HepG2 (cell line): Measurements from ENCODE around the gene ACER2. TPM values are rescaled to one million over a fixed set of nuclear protein-coding genes. Genes with fewer than 3 reads are reported as not detected.

Experiments used
- ATAC-seq: fragments of 200-7000 bp; cut with Tn5 transposase; 3 replicates; pipeline ENCODE4 v1.9.1; 2020; ENCODE audit warnings: mild to moderate bottlenecking, moderate library complexity
- BruUV-seq: library from RNA; stranded (reverse); fragments of 400-500 nt; replicated peaks from 2 replicates; lab custom pipeline; 2021; lab: Mats Ljungman, UMichigan
- CTCF ChIA-PET: fragments of 300-600 bp; formaldehyde crosslinking; extraction: SDS; loops from one replicate; lab custom pipeline; 2021; ENCODE audit warnings: low total read pairs, inconsistent platforms, low intra/inter-chr PET ratio; lab: Yijun Ruan, JAX
- POLR2A ChIA-PET: fragments of 350-600 bp; sonication (Branson Sonifier 250); formaldehyde crosslinking; loops from one replicate; lab custom pipeline; 2020; ENCODE audit warnings: antibody characterized with exemption, inconsistent platforms; lab: Yijun Ruan, JAX
- DNase-seq: peaks from one replicate; pipeline ENCODE4 v3.0.0-alpha.2; 2015; ENCODE audit warnings: low spot score
- FAIRE-seq: peaks from 3 replicates; lab custom pipeline; 2011; peaks lifted over from hg19 to GRCh38; lab: Jason Lieb, UNC
- H2AFZ ChIP-seq: one replicate; pipeline ENCODE4 v1.6.1; 2011; ENCODE audit warnings: low read length, inconsistent platforms
- H3K27ac ChIP-seq: fragments of 300-600 bp; 3 replicates; pipeline ENCODE4 v1.8.0; 2011; ENCODE audit warnings: mixed run types, mild to moderate bottlenecking, mixed read lengths, low read length, inconsistent platforms; ENCODE audit not compliant: insufficient read depth; ENCODE audit errors: extremely low read length
- H3K27me3 ChIP-seq, 2 experiments: fragments of 200-600 bp in 1 of 2; 2 replicates in 1 of 2; 3 replicates in 1 of 2; pipeline versions ENCODE4 v1.6.0 to v1.8.0; 2011; ENCODE audit warnings: low read length in 2 of 2, mild to moderate bottlenecking in 2 of 2, moderate library complexity in 2 of 2, inconsistent platforms in 1 of 2; ENCODE audit not compliant: insufficient read depth in 2 of 2, control insufficient read depth in 1 of 2
- H3K36me3 ChIP-seq, 2 experiments: fragments of 200-600 bp in 1 of 2; replicated peaks in 1 of 2; 2 replicates in 1 of 2; 3 replicates in 1 of 2; pipeline versions ENCODE4 v1.5.1 to v1.8.0; 2011; ENCODE audit warnings: low read length in 2 of 2, inconsistent platforms in 1 of 2; ENCODE audit not compliant: insufficient read depth in 2 of 2, control insufficient read depth in 1 of 2
- H3K4me1 ChIP-seq: 2 replicates; pipeline ENCODE4 v1.5.1; 2012; ENCODE audit warnings: low read length, inconsistent platforms; ENCODE audit not compliant: insufficient read depth
- H3K4me2 ChIP-seq: 2 replicates; pipeline ENCODE4 v1.6.0; 2011; ENCODE audit warnings: low read depth, low read length, inconsistent platforms
- H3K4me3 ChIP-seq, 3 experiments: fragments of 200-600 bp in 1 of 3; sonication (generic), shearing (Covaris generic) in 1 of 3; replicated peaks in 1 of 3; 2 replicates each; pipeline ENCODE4 v1.5.1; 2011 to 2016; ENCODE audit warnings: low read length in 3 of 3, inconsistent platforms in 2 of 3, low read depth in 2 of 3, mild to moderate bottlenecking in 2 of 3, control low read depth in 1 of 3, mixed read lengths in 1 of 3; ENCODE audit not compliant: insufficient read depth in 1 of 3
- H3K79me2 ChIP-seq: one replicate; pipeline ENCODE4 v1.6.1; 2011; ENCODE audit warnings: low read length, inconsistent platforms; ENCODE audit not compliant: insufficient read depth
- H3K9ac ChIP-seq: 2 replicates; pipeline ENCODE4 v1.6.0; 2011; ENCODE audit warnings: mild to moderate bottlenecking, low read depth, low read length, inconsistent platforms; ENCODE audit not compliant: insufficient read depth
- H3K9me3 ChIP-seq: 2 replicates; pipeline ENCODE4 v1.5.1; 2012; ENCODE audit warnings: mild to moderate bottlenecking, low read length
- H4K20me1 ChIP-seq: 2 replicates; pipeline ENCODE4 v1.6.0; 2011; ENCODE audit warnings: inconsistent platforms, mild to moderate bottlenecking, low read length, moderate library complexity; ENCODE audit not compliant: insufficient read depth
- LCORL ChIP-seq, 2 experiments: fragments of 450-650 bp in 1 of 2; sonication (generic) in 1 of 2; formaldehyde crosslinking in 1 of 2; IDR thresholded peaks; 2 replicates each; pipeline versions ENCODE4 v1.5.0 to v1.6.1; 2017 to 2020; ENCODE audit warnings: antibody characterized with exemption in 1 of 2, missing genetic modification reagents in 1 of 2
- NFKB2 ChIP-seq: sonication (generic); formaldehyde crosslinking; IDR thresholded peaks from 2 replicates; pipeline ENCODE4 v1.4.0; 2020; ENCODE audit warnings: missing genetic modification reagents, borderline replicate concordance
- PLRG1 ChIP-seq: fragments of 450-650 bp; conservative IDR thresholded peaks from 2 replicates; pipeline ENCODE4 v1.6.1; 2016
- POGZ ChIP-seq: sonication (generic); formaldehyde crosslinking; IDR thresholded peaks from 2 replicates; pipeline ENCODE4 v1.4.0; 2020; ENCODE audit warnings: mild to moderate bottlenecking, missing genetic modification reagents
- REL ChIP-seq: sonication (generic); formaldehyde crosslinking; conservative IDR thresholded peaks from 2 replicates; pipeline ENCODE4 v1.8.0; 2022; ENCODE audit warnings: mild to moderate bottlenecking, missing genetic modification reagents, moderate library complexity
- SUZ12 ChIP-seq: fragments of 150-350 bp; IDR thresholded peaks from 2 replicates; pipeline ENCODE4 v1.6.1; 2014; ENCODE audit warnings: low read depth, low read length
- TP53 ChIP-seq: sonication (generic); formaldehyde crosslinking; conservative IDR thresholded peaks from 2 replicates; pipeline ENCODE4 v1.4.0; 2020; ENCODE audit warnings: missing genetic modification reagents
- ZFP1 ChIP-seq: IDR thresholded peaks from 2 replicates; pipeline ENCODE4 v1.6.1; 2016
- ZNF234 ChIP-seq: sonication (generic); formaldehyde crosslinking; conservative IDR thresholded peaks from 2 replicates; pipeline ENCODE4 v1.5.1; 2020; ENCODE audit warnings: mild to moderate bottlenecking, missing genetic modification reagents
- in situ Hi-C: cut with HindIII; loops from 2 replicates; pipeline ENCODE4 v1.10.0; 2017; ENCODE audit warnings: low pct_unique_long_range_greater_than_20kb; ENCODE audit not compliant: extremely low pct_ligation_motif_present
- intact Hi-C: fragments of 100-400 bp; cut with micrococcal nuclease; formaldehyde crosslinking; loops from one replicate; pipeline ENCODE4 v1.10.0; 2022; ENCODE audit not compliant: unreplicated experiment
- polyA plus RNA-seq, 8 experiments: library from polyadenylated mRNA; depleted of rRNA in 3 of 8; stranded (reverse) in 7 of 8; unstranded in 1 of 8; fragments of >200 nt; fragmentation: Illumina TruSeq in 4 of 8; extraction: Trizol in 4 of 8; gene quantifications; 2 replicates each; pipeline versions ENCODE4 v1.2.1 to v1.2.3, GENCODE V29; 2011 to 2016; ENCODE audit warnings: low read depth in 4 of 8, missing spikeins in 1 of 8, mixed read lengths in 1 of 8; ENCODE audit not compliant: insufficient read depth in 1 of 8
- total RNA-seq, 5 experiments: library from RNA; depleted of rRNA; stranded (reverse); fragments of >200 nt; fragmentation: Illumina TruSeq; extraction: Trizol; gene quantifications; 2 replicates each; pipeline ENCODE4 v1.2.3, GENCODE V29; 2016; ENCODE audit warnings: low read depth in 1 of 5
- TF ChIP-seq, protein P1 (sequence below): sonication (generic); formaldehyde crosslinking; IDR thresholded peaks from 2 replicates; pipeline ENCODE4 v1.5.0; 2020; ENCODE audit warnings: missing genetic modification reagents
- TF ChIP-seq, protein P2 (sequence below): sonication (generic); formaldehyde crosslinking; IDR thresholded peaks from 2 replicates; pipeline ENCODE4 v1.4.0; 2020; ENCODE audit warnings: missing genetic modification reagents, mild to moderate bottlenecking, borderline replicate concordance
- TF ChIP-seq, protein P3 (sequence below): sonication (generic); formaldehyde crosslinking; IDR thresholded peaks from 2 replicates; pipeline ENCODE4 v1.4.0; 2020; ENCODE audit warnings: missing genetic modification reagents
- TF ChIP-seq, protein P4 (sequence below): sonication (generic); formaldehyde crosslinking; IDR thresholded peaks from 2 replicates; pipeline ENCODE4 v1.8.0; 2022; ENCODE audit warnings: missing genetic modification reagents, mild to moderate bottlenecking, moderate library complexity, borderline replicate concordance

ACER2 gene
- total and polyA plus RNA-seq, 2 of the 13 experiments (the other 11 are each of a cell fraction or from before 2014, with no cell fraction given): 1.9 to 3.4 TPM

DNA sequence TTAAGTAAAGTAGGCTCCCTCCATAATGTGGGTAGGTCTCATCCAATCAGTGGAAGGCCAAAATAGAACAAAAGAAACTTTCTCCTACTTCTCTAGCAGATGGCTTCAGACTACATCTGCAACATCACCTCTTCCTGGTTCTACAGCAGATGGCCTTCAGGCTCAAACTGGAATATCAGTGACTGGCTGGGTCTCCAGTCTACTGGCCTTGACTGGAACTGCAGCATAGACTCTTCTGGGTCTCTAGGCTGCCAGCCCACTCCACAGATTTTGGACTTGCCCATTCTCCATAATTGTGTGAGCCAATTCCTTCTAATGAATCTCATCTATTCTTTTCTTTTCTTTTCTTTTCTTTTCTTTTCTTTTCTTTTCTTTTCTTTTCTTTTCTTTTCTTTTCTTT lies 64.8 kb downstream of the ACER2 start:
- BruUV-seq: no TSS peak

DNA sequence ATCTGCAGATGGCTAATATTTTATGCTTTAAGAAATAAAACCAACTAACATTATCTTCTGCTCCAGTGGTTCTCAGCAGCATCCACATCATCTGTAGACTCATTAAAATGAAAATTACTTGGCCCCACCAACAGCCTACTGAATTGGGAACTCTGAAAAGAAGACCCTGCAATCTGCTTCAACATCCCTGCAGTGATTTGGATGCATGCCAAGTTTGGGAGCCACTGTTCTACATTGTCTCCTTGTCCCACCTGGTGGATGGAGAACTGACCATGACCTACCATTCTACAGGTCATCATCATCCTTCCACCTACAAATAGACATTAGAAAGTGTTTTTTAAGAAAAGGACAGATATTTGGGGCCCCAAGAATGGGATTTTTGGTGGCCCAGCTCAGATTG lies 71.1 kb downstream of the ACER2 start:
- intact Hi-C loops (no loop called here), in situ Hi-C loops (loop anchor here (10.0 to 25.0 kb wide), 2 partner anchors 445 to 1632 kb away; no protein-coding TSS in a partner anchor)
- no peaks in the 10 kb centered on the region for H4K20me1 ChIP-seq
- no peak overlapping the region for H3K4me2 ChIP-seq
- DNase-seq (no peak), ATAC-seq (no peak), FAIRE-seq (no peak)
- no peaks in the 10 kb centered on the region for H3K79me2 ChIP-seq
- H3K4me1 ChIP-seq: no peaks in the 10 kb centered on the region
- H3K9ac ChIP-seq: no peak overlapping the region
- H3K9me3 ChIP-seq: no peaks in the 10 kb centered on the region
- no peaks in the 10 kb centered on the region for H3K36me3 ChIP-seq
- H3K27me3 ChIP-seq: peaks cover 0 to 4% of the 10 kb centered on the region in 2 experiments; a peak in 1 of 5 replicates
- H3K27ac ChIP-seq: no peak overlapping the region
- ChIA-PET POLR2A (no interaction called here), CTCF (no interaction called here)
- H2AFZ ChIP-seq: no peak overlapping the region
- no TSS peak for BruUV-seq
- no peak overlapping the region for H3K4me3 ChIP-seq
- TF ChIP-seq LCORL (IDR thresholded peaks at IDR 0.05) (no peak), LCORL (CRISPR knock-in tag; IDR thresholded peaks at IDR 0.05) (no peak), SUZ12 (no peak), NFKB2 (CRISPR knock-in tag) (no peak)
- TF ChIP-seq, protein P1, sequence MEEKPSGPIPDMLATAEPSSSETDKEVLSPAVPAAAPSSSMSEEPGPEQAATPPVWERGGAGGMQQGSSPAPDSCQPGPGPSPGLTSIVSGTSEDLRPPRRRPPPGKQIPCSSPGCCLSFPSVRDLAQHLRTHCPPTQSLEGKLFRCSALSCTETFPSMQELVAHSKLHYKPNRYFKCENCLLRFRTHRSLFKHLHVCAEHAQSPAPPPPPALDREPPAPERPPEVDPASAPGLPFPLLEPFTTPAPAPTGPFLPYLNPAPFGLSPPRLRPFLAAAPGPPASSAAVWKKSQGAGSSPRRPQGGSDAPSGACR: no peak
- TF ChIP-seq, protein P2, sequence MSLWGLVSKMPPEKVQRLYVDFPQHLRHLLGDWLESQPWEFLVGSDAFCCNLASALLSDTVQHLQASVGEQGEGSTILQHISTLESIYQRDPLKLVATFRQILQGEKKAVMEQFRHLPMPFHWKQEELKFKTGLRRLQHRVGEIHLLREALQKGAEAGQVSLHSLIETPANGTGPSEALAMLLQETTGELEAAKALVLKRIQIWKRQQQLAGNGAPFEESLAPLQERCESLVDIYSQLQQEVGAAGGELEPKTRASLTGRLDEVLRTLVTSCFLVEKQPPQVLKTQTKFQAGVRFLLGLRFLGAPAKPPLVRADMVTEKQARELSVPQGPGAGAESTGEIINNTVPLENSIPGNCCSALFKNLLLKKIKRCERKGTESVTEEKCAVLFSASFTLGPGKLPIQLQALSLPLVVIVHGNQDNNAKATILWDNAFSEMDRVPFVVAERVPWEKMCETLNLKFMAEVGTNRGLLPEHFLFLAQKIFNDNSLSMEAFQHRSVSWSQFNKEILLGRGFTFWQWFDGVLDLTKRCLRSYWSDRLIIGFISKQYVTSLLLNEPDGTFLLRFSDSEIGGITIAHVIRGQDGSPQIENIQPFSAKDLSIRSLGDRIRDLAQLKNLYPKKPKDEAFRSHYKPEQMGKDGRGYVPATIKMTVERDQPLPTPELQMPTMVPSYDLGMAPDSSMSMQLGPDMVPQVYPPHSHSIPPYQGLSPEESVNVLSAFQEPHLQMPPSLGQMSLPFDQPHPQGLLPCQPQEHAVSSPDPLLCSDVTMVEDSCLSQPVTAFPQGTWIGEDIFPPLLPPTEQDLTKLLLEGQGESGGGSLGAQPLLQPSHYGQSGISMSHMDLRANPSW (CRISPR knock-in tag): no peak
- TF ChIP-seq, protein P3, sequence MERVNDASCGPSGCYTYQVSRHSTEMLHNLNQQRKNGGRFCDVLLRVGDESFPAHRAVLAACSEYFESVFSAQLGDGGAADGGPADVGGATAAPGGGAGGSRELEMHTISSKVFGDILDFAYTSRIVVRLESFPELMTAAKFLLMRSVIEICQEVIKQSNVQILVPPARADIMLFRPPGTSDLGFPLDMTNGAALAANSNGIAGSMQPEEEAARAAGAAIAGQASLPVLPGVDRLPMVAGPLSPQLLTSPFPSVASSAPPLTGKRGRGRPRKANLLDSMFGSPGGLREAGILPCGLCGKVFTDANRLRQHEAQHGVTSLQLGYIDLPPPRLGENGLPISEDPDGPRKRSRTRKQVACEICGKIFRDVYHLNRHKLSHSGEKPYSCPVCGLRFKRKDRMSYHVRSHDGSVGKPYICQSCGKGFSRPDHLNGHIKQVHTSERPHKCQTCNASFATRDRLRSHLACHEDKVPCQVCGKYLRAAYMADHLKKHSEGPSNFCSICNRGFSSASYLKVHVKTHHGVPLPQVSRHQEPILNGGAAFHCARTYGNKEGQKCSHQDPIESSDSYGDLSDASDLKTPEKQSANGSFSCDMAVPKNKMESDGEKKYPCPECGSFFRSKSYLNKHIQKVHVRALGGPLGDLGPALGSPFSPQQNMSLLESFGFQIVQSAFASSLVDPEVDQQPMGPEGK (CRISPR knock-in tag): no peak

More for the DNA sequence above, 64.8 kb downstream of the ACER2 start:
- no peak overlapping the region for H3K27ac ChIP-seq
- peaks cover 0 to 8% of the 10 kb centered on the region in 2 experiments; a peak in 1 of 5 replicates for H3K27me3 ChIP-seq
- H3K36me3 ChIP-seq: no peaks in the 10 kb centered on the region
- no peak overlapping the region for H2AFZ ChIP-seq
- no peak overlapping the region for H3K9ac ChIP-seq
- H3K9me3 ChIP-seq: no peaks in the 10 kb centered on the region
- TF ChIP-seq TP53 (CRISPR knock-in tag) (no peak), POGZ (no peak), REL (CRISPR knock-in tag) (no peak), ZNF234 (CRISPR knock-in tag) (no peak), ZFP1 (no peak), PLRG1 (no peak)
- TF ChIP-seq, protein P4, sequence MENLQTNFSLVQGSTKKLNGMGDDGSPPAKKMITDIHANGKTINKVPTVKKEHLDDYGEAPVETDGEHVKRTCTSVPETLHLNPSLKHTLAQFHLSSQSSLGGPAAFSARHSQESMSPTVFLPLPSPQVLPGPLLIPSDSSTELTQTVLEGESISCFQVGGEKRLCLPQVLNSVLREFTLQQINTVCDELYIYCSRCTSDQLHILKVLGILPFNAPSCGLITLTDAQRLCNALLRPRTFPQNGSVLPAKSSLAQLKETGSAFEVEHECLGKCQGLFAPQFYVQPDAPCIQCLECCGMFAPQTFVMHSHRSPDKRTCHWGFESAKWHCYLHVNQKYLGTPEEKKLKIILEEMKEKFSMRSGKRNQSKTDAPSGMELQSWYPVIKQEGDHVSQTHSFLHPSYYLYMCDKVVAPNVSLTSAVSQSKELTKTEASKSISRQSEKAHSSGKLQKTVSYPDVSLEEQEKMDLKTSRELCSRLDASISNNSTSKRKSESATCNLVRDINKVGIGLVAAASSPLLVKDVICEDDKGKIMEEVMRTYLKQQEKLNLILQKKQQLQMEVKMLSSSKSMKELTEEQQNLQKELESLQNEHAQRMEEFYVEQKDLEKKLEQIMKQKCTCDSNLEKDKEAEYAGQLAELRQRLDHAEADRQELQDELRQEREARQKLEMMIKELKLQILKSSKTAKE: no peak
- no peaks in the 10 kb centered on the region for H3K79me2 ChIP-seq
- H3K4me3 ChIP-seq: no peak overlapping the region
- ChIA-PET POLR2A (no interaction called here), CTCF (no interaction called here)
- ATAC-seq (peak; percentile 43; the same call in 1 of the 3 replicates), FAIRE-seq (no peak), DNase-seq (no peak)
- in situ Hi-C loops (no loop called here), intact Hi-C loops (loop anchor here (5.0 kb wide), 1 partner anchor 1639 kb away; no protein-coding TSS in a partner anchor)
- no peaks in the 10 kb centered on the region for H4K20me1 ChIP-seq
- H3K4me1 ChIP-seq: no peaks in the 10 kb centered on the region
- no peak overlapping the region for H3K4me2 ChIP-seq
